ENCODE measurements around the gene PGBD2.

- TF ChIP-seq POLR2A (IDR thresholded peaks at IDR 0.05) (no peak), CTCF (IDR thresholded peaks at IDR 0.05) (no peak)
Observed at GRCh38 chr1:248905662-248906008, 400 bp upstream of the PGBD2 start.

Measured in esophagus squamous epithelium (tissue), 4 donors.